CD4-positive, alpha-beta T cell treated with Interleukin-12 subunit alpha and Interleukin-12 subunit beta, for 1 hour (primary cell): Measurements from ENCODE around the gene MBOAT2.

Experiments used
- DNase-seq: peaks from one replicate; pipeline ENCODE4 v3.0.0-alpha.2; 2020

Gene MBOAT2

DNA sequence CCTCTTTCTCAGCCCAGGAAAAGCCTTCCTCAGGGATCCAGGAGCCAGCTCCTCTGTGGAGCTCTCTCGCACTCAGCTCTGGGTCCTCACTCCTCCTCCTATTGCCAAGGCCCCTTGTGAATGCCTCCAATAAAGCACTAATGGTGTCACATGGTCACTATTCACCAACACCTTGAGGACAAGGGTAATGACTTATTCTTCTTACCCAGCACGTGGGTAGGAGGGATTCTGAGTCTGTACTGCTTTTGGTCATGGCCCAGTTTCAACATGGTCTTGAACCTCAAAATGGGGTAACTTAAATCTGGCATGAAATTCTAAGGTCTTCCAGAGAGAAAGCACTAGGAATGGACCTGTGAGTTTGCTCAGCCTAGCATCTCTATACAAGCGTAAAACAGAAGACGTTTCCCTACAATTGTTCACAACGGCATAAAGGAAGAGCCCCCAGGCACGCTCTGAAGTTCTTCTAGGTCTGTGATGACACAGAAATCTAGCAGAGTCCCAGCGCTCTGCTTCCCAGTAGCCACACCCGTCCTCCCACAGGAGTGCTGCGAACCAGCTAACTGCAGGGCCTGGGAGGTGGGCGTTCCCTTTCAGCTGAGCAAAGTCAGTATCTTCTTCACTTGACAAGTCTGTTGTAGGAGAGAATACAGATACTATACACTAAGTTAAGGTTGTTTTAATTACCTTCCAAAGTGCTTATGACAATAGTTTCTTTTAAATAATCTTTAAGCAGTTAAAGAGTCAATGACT lies 151.5 kb downstream of the MBOAT2 start:
- DNase-seq, result no peak

GRCh38 chr2:8850845-8851487 lies 152.5 kb downstream of the MBOAT2 start:
- no peak for DNase-seq

- no peak for DNase-seq
Observed at GRCh38 chr2:8849327-8849726, 154.2 kb downstream of the MBOAT2 start.

DNA sequence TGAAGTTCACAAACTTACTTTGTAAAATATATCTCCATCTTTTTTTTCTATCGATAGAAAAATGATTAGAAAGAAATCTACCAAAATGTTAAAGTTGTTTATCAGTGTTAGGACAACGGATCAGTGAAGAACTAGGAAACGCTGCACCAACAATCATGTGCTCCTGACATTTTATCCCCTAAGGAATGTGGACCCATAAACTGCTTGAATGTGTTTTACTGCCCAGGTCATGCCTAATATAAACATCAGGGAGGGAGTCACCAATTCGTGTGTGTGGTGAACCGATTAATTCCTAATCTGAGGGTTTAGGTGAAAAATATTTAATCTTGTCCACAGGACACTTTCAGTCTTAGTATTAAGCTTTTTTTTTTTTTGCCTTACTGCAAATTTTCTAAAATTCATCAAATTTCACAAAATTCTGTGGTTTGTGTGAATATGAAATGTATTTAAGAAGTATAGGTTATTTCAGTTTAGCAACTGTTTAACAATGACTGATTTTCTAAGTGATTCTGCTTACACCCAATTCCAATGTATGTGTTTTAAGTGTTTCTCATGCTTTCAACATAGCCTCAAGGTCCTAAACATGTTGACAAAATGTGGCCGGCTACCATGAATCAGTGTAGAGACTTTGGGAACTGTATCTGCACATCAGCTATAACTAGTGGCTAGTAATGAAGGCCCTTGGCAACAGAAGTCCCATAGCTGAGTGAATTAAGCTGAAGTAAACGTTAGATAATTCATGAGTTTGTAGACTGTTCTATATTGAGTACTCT lies 155.0 kb downstream of the MBOAT2 start:
- no peak for DNase-seq

- no peak for DNase-seq
Observed at GRCh38 chr2:8847400-8847799, 156.1 kb downstream of the MBOAT2 start.

DNA sequence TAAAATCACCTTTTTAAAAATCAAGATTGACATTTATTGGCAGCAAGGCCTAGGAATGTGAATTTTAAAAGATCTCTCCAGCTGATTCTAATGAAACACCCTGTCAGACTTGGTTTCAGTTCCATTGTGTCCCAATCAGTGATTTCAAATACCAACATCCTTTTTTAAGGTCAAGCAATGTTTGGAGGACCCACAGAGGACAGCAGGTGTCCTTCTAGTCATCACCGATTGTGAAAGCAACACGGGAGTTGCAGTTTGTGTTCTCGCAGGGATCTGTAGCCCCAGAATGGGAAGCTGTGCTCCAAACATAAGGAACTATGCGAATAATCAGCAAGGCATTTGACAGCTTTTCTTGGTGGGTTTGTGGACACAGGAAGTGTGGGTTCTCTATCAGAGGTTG lies 161.6 kb downstream of the MBOAT2 start:
- DNase-seq, result no peak

GRCh38 chr2:8840475-8841091 lies 162.9 kb downstream of the MBOAT2 start:
- DNase-seq, result no peak

DNA sequence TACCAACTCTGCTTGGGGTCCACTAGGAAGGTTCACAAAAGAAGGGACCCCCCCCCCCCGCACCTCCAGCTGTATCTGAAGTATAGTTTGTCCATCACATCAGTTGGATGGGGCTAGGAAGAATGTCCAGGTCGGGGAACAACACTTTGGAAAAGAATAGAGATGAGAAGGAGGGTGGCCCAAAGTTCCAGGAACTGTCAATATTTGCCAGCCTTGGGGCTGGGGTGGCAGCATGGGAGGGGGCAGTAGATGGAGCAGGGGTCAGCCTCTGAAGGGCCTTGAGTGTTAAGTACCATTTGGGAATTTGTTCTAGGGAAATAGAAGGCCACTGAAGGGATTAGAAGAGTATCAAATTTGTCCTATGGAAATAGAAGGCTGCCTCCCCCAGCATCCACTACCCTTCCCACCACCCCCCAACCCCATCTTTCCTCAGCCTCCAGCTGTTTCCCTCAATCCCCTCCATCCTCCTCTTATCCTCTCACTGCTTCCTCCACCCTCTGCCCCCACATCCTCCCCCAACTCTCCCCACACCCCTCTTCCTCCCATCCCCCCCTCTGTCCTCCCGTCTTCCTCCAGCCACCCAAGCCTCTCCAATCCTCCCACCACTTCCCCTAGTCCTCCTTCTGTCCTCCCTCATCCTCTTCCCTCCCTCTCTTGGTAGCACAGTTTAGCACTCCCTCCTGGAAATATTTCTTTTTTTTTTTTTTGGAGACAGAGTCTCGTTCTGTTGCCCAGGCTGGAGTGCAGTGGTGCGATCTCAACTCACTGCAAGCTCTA lies 164.1 kb downstream of the MBOAT2 start:
- DNase-seq, result no peak

DNA sequence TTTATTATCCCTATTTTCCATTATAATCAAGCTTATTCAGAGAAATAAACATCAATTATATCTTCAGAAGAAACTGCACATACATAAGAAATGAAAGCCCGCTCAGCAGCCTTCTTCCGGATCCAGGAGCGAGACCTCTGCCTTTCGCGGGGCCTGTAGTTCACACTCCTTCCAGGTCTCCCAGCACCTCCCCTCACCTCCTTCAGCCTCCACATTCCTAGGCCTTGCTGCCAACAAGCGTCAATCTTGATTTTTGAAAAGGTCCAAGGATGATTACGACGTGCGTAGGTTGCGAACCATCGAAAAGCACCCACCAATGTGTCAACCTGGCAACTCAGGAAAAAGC lies 165.7 kb downstream of the MBOAT2 start:
- DNase-seq, result no peak

- DNase-seq, result peak; percentile 89
Observed at GRCh38 chr2:8836971-8837794, 166.3 kb downstream of the MBOAT2 start, which contains the start of gene KIDINS220. KIDINS220 (minus strand) TSS chr2:8837613; CDS start chr2:8827093, 10,520 bp downstream.

DNA sequence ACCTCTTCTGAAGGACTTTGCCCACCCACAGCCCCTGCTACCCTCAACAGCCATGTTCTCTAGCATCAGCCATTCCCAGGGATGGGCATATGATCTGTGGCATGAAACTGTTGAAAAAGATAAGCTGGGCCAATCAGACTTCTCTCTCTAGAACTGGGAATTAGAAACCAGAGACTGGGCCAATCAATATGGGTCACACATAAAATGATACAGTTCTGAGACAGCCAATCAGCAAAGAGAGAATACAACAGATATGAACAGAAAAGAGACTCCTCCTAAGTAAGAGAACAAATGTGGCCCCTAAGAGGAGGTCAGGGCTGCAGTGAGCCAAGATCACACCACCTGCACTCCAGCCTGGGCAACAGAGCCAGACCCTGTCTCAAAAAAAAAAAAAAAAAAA lies 168.2 kb downstream of the MBOAT2 start:
- no peak for DNase-seq

- no peak for DNase-seq
Observed at GRCh38 chr2:8833853-8834252, 169.6 kb downstream of the MBOAT2 start.

DNA sequence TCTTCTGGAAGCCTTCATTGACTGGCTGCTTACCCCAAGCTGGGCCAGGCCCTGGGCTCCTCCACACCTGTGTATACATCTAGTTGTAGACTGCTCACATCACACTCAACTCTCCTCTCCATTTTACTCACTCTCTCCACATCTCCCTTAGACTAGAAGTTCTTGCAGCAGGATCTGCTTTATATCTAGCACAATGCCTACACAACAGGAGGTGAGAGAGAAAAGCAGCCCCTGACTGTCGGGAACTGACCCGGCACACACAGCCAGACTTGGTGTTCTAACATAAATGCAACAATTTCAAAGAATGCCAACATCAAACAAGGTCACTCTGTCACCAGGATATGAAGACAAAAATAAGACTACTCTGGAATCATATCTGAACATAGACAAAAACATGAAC lies 172.0 kb downstream of the MBOAT2 start:
- DNase-seq, result no peak

DNA sequence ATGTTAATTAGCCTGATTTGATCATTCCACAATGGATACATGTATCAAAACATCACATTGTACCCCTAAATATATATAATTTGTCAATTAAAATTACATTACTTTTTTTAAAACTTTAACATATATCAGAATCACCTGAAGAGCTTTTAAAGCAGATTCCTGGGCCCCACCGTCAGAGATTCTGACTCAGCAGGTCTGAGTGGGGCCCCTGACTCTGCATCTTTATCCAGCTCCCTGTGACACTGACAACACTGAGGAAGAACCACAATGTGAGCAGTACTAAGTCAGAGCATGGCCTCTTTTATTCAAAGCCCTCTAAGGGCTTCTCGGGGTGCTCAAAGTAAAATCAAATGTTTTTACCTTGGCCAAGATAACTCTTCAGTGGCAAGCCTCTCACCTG lies 175.8 kb downstream of the MBOAT2 start:
- no peak for DNase-seq

GRCh38 chr2:8822218-8822617 lies 181.3 kb downstream of the MBOAT2 start:
- no peak for DNase-seq

DNA sequence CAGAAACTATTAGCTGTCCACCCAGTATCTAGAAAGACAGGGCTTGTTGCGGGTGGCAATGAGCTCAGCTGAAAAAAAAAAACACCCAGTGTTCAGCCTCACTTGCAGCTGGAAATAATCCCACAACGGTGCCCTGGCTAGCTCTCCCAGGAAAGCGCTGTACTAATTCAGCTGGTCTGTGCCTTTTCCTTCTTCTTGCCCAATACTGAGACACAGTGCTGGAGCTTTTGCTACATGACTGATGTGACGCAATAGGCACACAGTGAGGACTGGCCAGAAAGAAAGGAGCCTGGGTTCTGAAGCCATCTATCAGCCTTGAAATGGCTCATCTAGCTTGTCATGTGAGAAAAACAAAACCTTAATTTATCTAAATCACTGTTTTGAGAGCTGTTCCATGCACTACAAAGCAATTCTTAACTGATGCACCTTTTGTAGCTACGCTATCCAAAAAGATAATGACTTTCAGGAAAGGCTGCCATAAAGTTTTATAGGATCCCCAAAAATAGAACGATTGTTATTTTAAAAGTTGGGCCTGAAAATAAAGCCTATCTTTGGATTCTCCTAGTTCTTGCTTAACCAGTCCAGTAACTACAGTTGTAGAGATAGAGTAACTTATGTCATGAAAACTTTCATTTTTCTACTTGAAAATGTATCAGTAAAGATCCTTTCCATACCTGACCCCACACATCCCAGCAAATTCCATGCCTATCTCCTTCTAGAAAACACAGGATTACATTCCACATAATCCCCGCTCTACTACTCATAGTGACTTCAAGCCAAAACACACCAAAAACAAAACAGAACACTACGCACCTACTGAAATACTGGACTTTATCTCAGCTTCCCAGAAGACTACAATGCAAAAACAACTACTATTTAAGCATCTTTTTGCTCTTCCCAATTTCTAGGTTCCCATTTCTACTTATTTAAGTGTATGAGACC lies 181.9 kb downstream of the MBOAT2 start:
- no peak for DNase-seq

GRCh38 chr2:8819948-8820347 lies 183.5 kb downstream of the MBOAT2 start:
- DNase-seq, result no peak

DNA sequence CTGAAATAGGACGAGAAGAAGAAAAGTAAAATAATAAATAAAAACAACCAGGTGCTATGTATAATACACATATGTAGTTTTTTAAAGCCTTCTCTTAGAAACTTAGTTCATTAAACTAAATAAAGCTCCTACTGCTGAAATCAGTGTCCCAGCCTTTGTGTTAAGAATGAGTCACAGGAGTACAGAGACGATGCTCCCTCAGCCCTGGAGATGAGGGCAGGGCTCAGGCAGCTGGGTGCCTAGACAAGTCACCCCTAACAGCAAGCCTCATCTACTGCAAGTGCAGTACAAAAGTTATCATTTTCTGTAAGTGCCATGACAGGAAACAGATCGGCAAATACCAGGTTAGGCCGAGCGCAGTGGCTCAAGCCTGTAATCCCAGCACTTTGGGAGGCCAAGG lies 184.3 kb downstream of the MBOAT2 start:
- no peak for DNase-seq

DNA sequence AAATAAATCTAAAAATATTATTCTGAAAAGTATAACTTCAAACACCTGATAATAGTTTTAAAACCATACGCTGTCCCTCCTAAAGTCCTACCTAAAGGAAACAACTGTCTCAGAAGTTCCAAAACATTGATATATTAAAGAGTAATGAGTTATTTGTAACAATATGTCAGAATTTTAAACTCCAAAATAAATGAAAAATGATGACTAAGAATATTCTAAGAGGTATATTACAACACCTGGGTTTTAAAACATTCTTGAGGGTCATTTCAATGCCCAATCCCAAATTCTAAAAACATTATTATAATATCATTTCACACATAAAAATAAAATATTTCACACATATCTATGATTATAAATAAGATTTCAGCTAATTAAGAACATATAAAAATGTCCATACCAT lies 186.3 kb downstream of the MBOAT2 start:
- DNase-seq, result no peak

DNA sequence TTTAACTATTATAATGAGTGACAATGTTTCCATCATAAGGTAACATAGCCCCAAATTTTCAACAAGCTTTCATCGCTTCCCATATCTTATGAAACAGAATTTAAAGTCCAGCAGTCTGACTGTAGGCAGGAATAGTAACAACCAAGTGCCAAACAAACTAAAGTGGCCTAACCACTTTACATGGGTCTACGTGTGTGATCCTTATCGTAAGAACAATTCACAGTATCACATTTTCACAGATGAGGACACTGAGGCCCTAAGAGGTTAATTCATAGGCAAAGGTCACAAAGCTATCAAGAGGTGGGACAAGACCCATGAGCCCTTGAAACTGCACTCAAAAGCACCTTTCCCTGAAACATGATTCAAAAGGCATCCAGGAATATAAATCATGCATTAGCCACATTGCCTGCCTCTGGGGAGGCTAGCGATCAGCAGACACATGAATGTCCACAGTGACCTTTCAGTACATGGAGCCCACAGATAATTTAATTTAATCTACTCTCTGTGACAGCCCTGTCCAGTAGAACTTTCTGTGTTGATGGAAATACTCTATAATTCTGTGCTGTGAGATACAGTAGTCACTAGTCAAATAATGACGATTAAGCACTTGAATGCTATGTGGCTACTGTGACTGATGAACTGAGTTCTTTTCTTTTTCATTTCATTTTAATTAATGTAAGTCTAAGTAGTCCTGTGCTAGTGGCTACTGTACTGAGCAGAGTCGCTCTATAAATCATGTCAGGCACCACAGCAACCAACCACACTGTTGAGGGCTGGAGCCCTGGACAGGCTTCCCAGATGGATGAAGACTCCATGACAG lies 196.4 kb downstream of the MBOAT2 start:
- DNase-seq, result no peak
